Brain microvascular endothelial cell (primary cell): ENCODE results near the gene DDX31.

ENCODE experiments used
- DNase-seq: peaks from one replicate; pipeline ENCODE4 v3.0.0-alpha.2; 2020
- H3K27ac ChIP-seq: fragments of 250-450 bp; sonication (Bioruptor Pico); 2 replicates; pipeline ENCODE4 v1.5.1; 2020; ENCODE audit warnings: mild to moderate bottlenecking, moderate library complexity
- H3K27me3 ChIP-seq: fragments of 250-450 bp; sonication (Bioruptor Pico); replicated peaks from 2 replicates; pipeline ENCODE4 v1.5.1; 2020; ENCODE audit warnings: mild to moderate bottlenecking
- H3K36me3 ChIP-seq: fragments of 250-450 bp; sonication (Bioruptor Pico); replicated peaks from 2 replicates; pipeline ENCODE4 v1.5.1; 2020; ENCODE audit warnings: mild to moderate bottlenecking
- H3K4me3 ChIP-seq: 2 replicates; pipeline ENCODE4 v1.5.1; 2011; ENCODE audit warnings: low read depth, mild to moderate bottlenecking, control low read depth, low read length, moderate library complexity
- CTCF ChIP-seq: IDR thresholded peaks from 2 replicates; pipeline ENCODE4 v1.5.1; 2011; ENCODE audit warnings: low read depth, mild to moderate bottlenecking, moderate library complexity, low read length, control low read depth, inconsistent platforms; ENCODE audit errors: missing control alignments
- in situ Hi-C: cut with HindIII; loops from 2 replicates; pipeline ENCODE4 v1.10.0; 2017; ENCODE audit warnings: low sequenced_read_pairs, low pct_ligation_motif_present

DDX31 gene

GRCh38 chr9:132557159-132557558, 112.6 kb downstream of the DDX31 start:
- no peak for TF ChIP-seq CTCF
- Histone ChIP-seq H3K36me3 (no peaks in the 10 kb centered on the region), H3K4me3 (no peak overlapping the region), H3K27ac (no peak overlapping the region), H3K27me3 (peaks cover 2% of the 10 kb centered on the region)
- DNase-seq = no peak
- in situ Hi-C loops = no loop called here

GRCh38 chr9:132556714-132557113, 113.1 kb downstream of the DDX31 start:
- Histone ChIP-seq H3K36me3 (no peaks in the 10 kb centered on the region), H3K27me3 (peaks cover 2% of the 10 kb centered on the region), H3K4me3 (no peak overlapping the region), H3K27ac (no peak overlapping the region)
- no peak for TF ChIP-seq CTCF
- no peak for DNase-seq
- in situ Hi-C loops = no loop called here

- no peak overlapping the region for H3K27ac ChIP-seq
- H3K4me3 ChIP-seq = no peak overlapping the region
- no peak for TF ChIP-seq CTCF
- DNase-seq = no peak
- in situ Hi-C loops = no loop called here
- H3K27me3 ChIP-seq = peaks cover 2% of the 10 kb centered on the region
- H3K36me3 ChIP-seq = no peaks in the 10 kb centered on the region
These were observed 113.5 kb downstream of the DDX31 start for GRCh38 chr9:132556235-132556634.

- Histone ChIP-seq H3K27ac (no peak overlapping the region), H3K36me3 (no peaks in the 10 kb centered on the region), H3K27me3 (peaks cover 2% of the 10 kb centered on the region), H3K4me3 (no peak overlapping the region)
- DNase-seq = no peak
- in situ Hi-C loops = no loop called here
- TF ChIP-seq CTCF = no peak
These were observed 114.3 kb downstream of the DDX31 start for GRCh38 chr9:132555528-132555927.

- no peak for TF ChIP-seq CTCF
- H3K27me3 ChIP-seq = no peaks in the 10 kb centered on the region
- in situ Hi-C loops = no loop called here
- no peak overlapping the region for H3K27ac ChIP-seq
- H3K4me3 ChIP-seq = no peak overlapping the region
- no peak for DNase-seq
- no peaks in the 10 kb centered on the region for H3K36me3 ChIP-seq
These were observed 115.0 kb downstream of the DDX31 start for GRCh38 chr9:132554755-132555154.

- in situ Hi-C loops = no loop called here
- H3K27ac ChIP-seq = no peak overlapping the region
- H3K36me3 ChIP-seq = no peaks in the 10 kb centered on the region
- no peak for DNase-seq
- no peak overlapping the region for H3K4me3 ChIP-seq
- no peak for TF ChIP-seq CTCF
- no peaks in the 10 kb centered on the region for H3K27me3 ChIP-seq
These were observed 117.7 kb downstream of the DDX31 start for GRCh38 chr9:132552041-132552440.
